DMS153 treated with DMSO at 0.1 percent for 48 hours (cell line): ENCODE data around the gene WDSUB1.

Experiments
- DNase-seq: peaks from one replicate; lab custom pipeline; 2025; ENCODE audit not compliant: unreplicated experiment; lab: John Stamatoyannopoulos, UW

Gene WDSUB1

GRCh38 chr2:159199761-159200465, 86.6 kb downstream of the WDSUB1 start:
- no peak for DNase-seq

- no peak for DNase-seq
These were observed 87.3 kb downstream of the WDSUB1 start for GRCh38 chr2:159199236-159199635.

- DNase-seq = no peak
These were observed 90.0 kb downstream of the WDSUB1 start for GRCh38 chr2:159196393-159196925.

- no peak for DNase-seq
These were observed 90.8 kb downstream of the WDSUB1 start for GRCh38 chr2:159195697-159196096.

- DNase-seq = no peak
These were observed 92.3 kb downstream of the WDSUB1 start for GRCh38 chr2:159194241-159194640.

GRCh38 chr2:159193791-159194190, 92.7 kb downstream of the WDSUB1 start:
- DNase-seq = no peak

GRCh38 chr2:159192371-159192918, 94.1 kb downstream of the WDSUB1 start:
- no peak for DNase-seq

- no peak for DNase-seq
These were observed 98.1 kb downstream of the WDSUB1 start for GRCh38 chr2:159188449-159188848.

- DNase-seq = no peak
These were observed 99.4 kb downstream of the WDSUB1 start for GRCh38 chr2:159187106-159187505.

GRCh38 chr2:159186462-159186861, 100.0 kb downstream of the WDSUB1 start:
- DNase-seq = no peak
